Testis (tissue), 2 donors: ENCODE results near the gene EFCAB9.

Experiments
- CTCF ChIP-seq, 3 experiments: fragments of 450-650 bp in 2 of 3; fragments of 200-600 bp in 1 of 3; sonication (generic) in 1 of 3; IDR thresholded peaks; one replicate each; pipeline ENCODE4 v1.5.1; 2016 to 2019; ENCODE audit warnings: antibody characterized with exemption in 3 of 3, mild to moderate bottlenecking in 2 of 3, moderate library complexity in 1 of 3
- POLR2A ChIP-seq: fragments of 450-650 bp; IDR thresholded peaks from one replicate; pipeline ENCODE4 v1.6.1; 2017; ENCODE audit warnings: antibody characterized with exemption, mild to moderate bottlenecking, moderate library complexity

GRCh38 chr5:172159016-172159415 lies 35.0 kb upstream of the EFCAB9 start:
- TF ChIP-seq CTCF (IDR thresholded peaks at IDR 0.05), result no peak
- no peak for TF ChIP-seq POLR2A
